ENCODE results near the gene HIGD1B.
A peak's percentile ranks its signal among the peaks of the same experiment; 100 is the strongest.

The HIGD1B gene

GRCh38 chr17:44871556-44871955 is 23.9 kb downstream of the HIGD1B start (continued):
- TF ChIP-seq PRDM2 (tag by site-specific recombination; IDR thresholded peaks at IDR 0.05; ENCODE audit: borderline replicate concordance) (no peak), INSM2 (tag by site-specific recombination; IDR thresholded peaks at IDR 0.05) (no peak), ZNF423 (tag by site-specific recombination; IDR thresholded peaks at IDR 0.05) (no peak), ZNF768 (tag by site-specific recombination; IDR thresholded peaks at IDR 0.05) (no peak), ZNF24 (tag by site-specific recombination; IDR thresholded peaks at IDR 0.05) (no peak), ZNF624 (tag by site-specific recombination; IDR thresholded peaks at IDR 0.05) (no peak), GLIS2 (tag by site-specific recombination; IDR thresholded peaks at IDR 0.05) (no peak), ZNF530 (tag by site-specific recombination; IDR thresholded peaks at IDR 0.05; ENCODE audit: low read depth) (no peak), ZNF280C (tag by site-specific recombination; IDR thresholded peaks at IDR 0.05) (no peak), HOXD13 (CRISPR knock-in tag; IDR thresholded peaks at IDR 0.05; ENCODE audit: borderline replicate concordance) (no peak)

GRCh38 chr17:44872131-44872768 is 24.6 kb downstream of the HIGD1B start:
- Histone ChIP-seq H3K9me3 (ENCODE audit: control insufficient read depth, insufficient read depth, low read depth, low read length) (no peaks in the 10 kb centered on the region), H3K4me1 (ENCODE audit: control insufficient read depth, insufficient read depth, low read length) (no peaks in the 10 kb centered on the region), H3K36me3 (ENCODE audit: control insufficient read depth in 2 of 2, insufficient read depth in 1 of 2, low read length in 2 of 2) (peaks cover 71 to 86% of the 10 kb centered on the region in 2 experiments), H3K27ac (ENCODE audit: extremely low read depth, low read depth, low read length) (no peak overlapping the region), H3K4me3 (ENCODE audit: low read depth, low read length) (no peak overlapping the region)
- ChIA-PET POLR2A (no interaction called here), CTCF (interaction anchor here (1.1 to 13.6 kb wide), 3 partner anchors 7 to 93 kb away, joined by 3 to 221 read pairs (median 25); no protein-coding TSS in a partner anchor)
- TF ChIP-seq ZNF133 (tag by site-specific recombination; IDR thresholded peaks at IDR 0.05) (no peak), PRDM1 (tag by site-specific recombination; IDR thresholded peaks at IDR 0.05) (no peak), ZNF837 (tag by site-specific recombination; IDR thresholded peaks at IDR 0.05) (no peak), ZNF600 (tag by site-specific recombination; IDR thresholded peaks at IDR 0.05) (no peak), PRDM2 (tag by site-specific recombination; IDR thresholded peaks at IDR 0.05; ENCODE audit: borderline replicate concordance) (no peak), ZNF394 (tag by site-specific recombination; IDR thresholded peaks at IDR 0.05; ENCODE audit: borderline replicate concordance) (no peak), MYNN (tag by site-specific recombination; IDR thresholded peaks at IDR 0.05; ENCODE audit: borderline replicate concordance) (peak; percentile 63; the same call in 1 of the 2 replicates), ZSCAN5A (tag by site-specific recombination; IDR thresholded peaks at IDR 0.05) (no peak), ZNF169 (tag by site-specific recombination; IDR thresholded peaks at IDR 0.05) (no peak)
